Measurements from ENCODE around the gene CSAG3.
"Not testable (repeated sequence)": the region's sequence is repeated elsewhere in the genome, so short reads cannot be mapped to it uniquely, and the experiment has no call there.

The CSAG3 gene

GRCh38 chrX:152758918-152759317, at the start of gene CSAG3:
Gene CSAG3, plus strand, starts transcription at chrX:152759218.
- not testable (repeated sequence) for DNase-seq (ENCODE audit: low read depth in 2 of 2)

GRCh38 chrX:152713195-152713594, 45.8 kb upstream of the CSAG3 start:
- not testable (repeated sequence) for DNase-seq (ENCODE audit: low read depth in 2 of 2)

- not testable (repeated sequence) for DNase-seq (ENCODE audit: low read depth in 2 of 2)
Measured at GRCh38 chrX:152713815-152714787, 44.9 kb upstream of the CSAG3 start, which contains the start of gene MAGEA2B. Gene MAGEA2B, plus strand, starts transcription at chrX:152714628. Its CDS starts 2,479 bp downstream, at chrX:152717107.

GRCh38 chrX:152725409-152725808, 33.6 kb upstream of the CSAG3 start:
- DNase-seq (ENCODE audit: low read depth in 2 of 2) = no peak

- DNase-seq (ENCODE audit: low read depth in 2 of 2) = no peak
Measured at GRCh38 chrX:152733261-152733975, 25.6 kb upstream of the CSAG3 start, which contains the start of the genes CSAG1 and MAGEA12. Gene CSAG1, minus strand, starts transcription at chrX:152733721. Its CDS starts 1,261 bp downstream, at chrX:152732460. Gene MAGEA12, plus strand, starts transcription at chrX:152733757. Its CDS starts 2,405 bp downstream, at chrX:152736162.

- not testable (repeated sequence) for DNase-seq (ENCODE audit: low read depth in 2 of 2)
Measured at GRCh38 chrX:152734143-152734858, 24.7 kb upstream of the CSAG3 start.

- no peak for DNase-seq (ENCODE audit: low read depth in 2 of 2)
Measured at GRCh38 chrX:152735101-152735500, 23.9 kb upstream of the CSAG3 start.

GRCh38 chrX:152735860-152736511, 23.0 kb upstream of the CSAG3 start:
- DNase-seq (ENCODE audit: low read depth in 2 of 2) = no peak

GRCh38 chrX:152736528-152736927, 22.5 kb upstream of the CSAG3 start:
- DNase-seq (ENCODE audit: low read depth in 2 of 2) = not testable (repeated sequence)

- DNase-seq (ENCODE audit: low read depth in 2 of 2) = no peak
Measured at GRCh38 chrX:152738560-152738959, 20.5 kb upstream of the CSAG3 start.

GRCh38 chrX:152753686-152754650, 5.0 kb upstream of the CSAG3 start, which contains the start of gene MAGEA2:
Gene MAGEA2, minus strand, starts transcription at chrX:152753842. Its CDS starts 2,479 bp downstream, at chrX:152751363.
- DNase-seq (ENCODE audit: low read depth in 2 of 2) = not testable (repeated sequence)

- not testable (repeated sequence) for DNase-seq (ENCODE audit: low read depth in 2 of 2)
Measured at GRCh38 chrX:152754871-152755270, 4.1 kb upstream of the CSAG3 start.

- DNase-seq (ENCODE audit: low read depth in 2 of 2) = not testable (repeated sequence)
Measured at GRCh38 chrX:152759544-152759943, 526 bp downstream of the CSAG3 start.

- DNase-seq (ENCODE audit: low read depth in 2 of 2) = not testable (repeated sequence)
Measured at GRCh38 chrX:152761582-152761981, 2.6 kb downstream of the CSAG3 start.

GRCh38 chrX:152766562-152766961, 7.5 kb downstream of the CSAG3 start:
- not testable (repeated sequence) for DNase-seq (ENCODE audit: low read depth in 2 of 2)

GRCh38 chrX:152769549-152770289, 10.7 kb downstream of the CSAG3 start, which contains the start of gene MAGEA6:
Gene MAGEA6, minus strand, starts transcription at chrX:152769689. Its CDS starts 2,039 bp downstream, at chrX:152767650.
- not testable (repeated sequence) for DNase-seq (ENCODE audit: low read depth in 2 of 2)

GRCh38 chrX:152787062-152787461, 28.0 kb downstream of the CSAG3 start:
- DNase-seq (ENCODE audit: low read depth in 2 of 2) = not testable (repeated sequence)

GRCh38 chrX:152798945-152799344, 39.9 kb downstream of the CSAG3 start:
- no peak for DNase-seq (ENCODE audit: low read depth in 2 of 2)

GRCh38 chrX:152806035-152806434, 47.0 kb downstream of the CSAG3 start:
- no peak for DNase-seq (ENCODE audit: low read depth in 2 of 2)

Measured in fibroblast of skin of left biceps (primary cell).